HG03159 (cell line): Measurements from ENCODE around the gene OR1I1.

Source experiments
- ATAC-seq: cut with Tn5 transposase; IDR thresholded peaks from one replicate; pipeline ENCODE4 v1.9.1; 2021; ENCODE audit warnings: mild to moderate bottlenecking, moderate library complexity; ENCODE audit not compliant: unreplicated experiment

The OR1I1 gene

DNA sequence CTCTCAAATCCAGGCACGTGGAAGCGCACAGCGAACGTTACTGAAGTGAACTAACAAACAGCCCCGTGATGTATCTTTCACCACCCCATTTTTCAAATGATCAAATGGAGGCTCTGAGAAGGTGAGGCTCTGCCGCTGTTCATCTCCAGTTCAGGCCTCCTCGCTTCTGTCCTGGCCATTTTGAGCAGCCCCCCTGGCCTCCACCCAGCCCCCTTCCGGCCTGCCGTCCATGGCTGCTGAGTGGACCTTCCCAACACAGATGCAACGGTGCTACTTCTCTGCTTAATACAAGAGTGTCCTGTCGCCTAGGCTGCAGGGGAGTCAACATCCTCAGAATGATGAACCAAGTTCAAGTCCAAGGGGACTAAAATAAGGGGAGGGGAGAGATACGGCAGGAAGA lies 34.8 kb downstream of the OR1I1 start:
- no peak for ATAC-seq

DNA sequence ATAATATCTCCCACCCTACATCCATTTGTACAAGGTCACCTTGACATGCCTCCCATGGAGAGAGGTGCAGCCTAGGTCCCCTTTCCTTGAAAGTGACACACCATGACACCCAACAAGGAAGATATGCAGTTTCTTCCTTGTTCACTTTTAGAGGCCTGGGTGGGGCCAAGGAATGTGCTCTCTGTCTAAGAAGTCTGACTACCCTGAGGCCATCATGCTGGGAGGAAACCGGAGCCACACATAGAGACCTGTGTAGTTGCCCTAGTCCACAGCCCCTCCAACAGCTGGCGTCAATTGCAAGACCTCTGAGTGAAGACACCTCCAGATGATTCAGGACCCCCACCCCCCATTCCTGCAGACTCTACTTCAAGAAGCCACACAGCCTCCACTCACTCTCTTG lies 36.2 kb downstream of the OR1I1 start:
- ATAC-seq: no peak

DNA sequence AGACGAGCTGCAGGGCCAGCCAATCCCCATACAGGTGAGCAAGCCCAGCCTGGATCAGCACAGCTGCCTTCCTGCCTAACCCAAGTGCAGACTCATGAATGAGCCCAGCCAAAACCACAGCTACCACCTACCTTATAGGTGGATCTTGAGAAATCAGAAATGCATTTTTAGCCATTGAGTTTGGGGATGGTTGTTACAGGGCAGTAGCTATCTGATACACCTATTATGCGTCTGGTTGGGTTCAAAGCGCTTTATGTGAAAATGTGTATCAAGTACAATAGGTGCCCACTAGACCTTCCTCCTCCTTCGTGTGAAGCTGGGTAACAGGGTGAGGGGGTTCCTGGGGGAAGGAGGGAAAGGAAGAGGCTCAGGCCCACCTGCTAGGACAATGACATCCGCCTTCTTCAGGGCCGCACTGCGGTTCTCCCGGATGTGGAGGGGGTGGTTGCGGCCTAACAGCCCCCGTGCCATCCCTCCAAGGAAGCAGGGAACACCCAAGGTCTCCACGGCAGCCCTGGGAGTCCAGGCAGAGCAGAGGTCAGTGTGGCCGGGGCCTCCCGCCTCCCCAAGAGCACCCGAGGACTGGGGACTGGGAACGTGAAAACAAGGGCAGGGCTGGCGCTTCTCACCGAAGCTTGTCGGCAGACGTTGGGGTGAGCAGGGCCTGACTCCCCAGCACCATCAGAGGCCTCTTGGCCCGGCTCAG lies 36.9 kb downstream of the OR1I1 start:
- no peak for ATAC-seq

DNA sequence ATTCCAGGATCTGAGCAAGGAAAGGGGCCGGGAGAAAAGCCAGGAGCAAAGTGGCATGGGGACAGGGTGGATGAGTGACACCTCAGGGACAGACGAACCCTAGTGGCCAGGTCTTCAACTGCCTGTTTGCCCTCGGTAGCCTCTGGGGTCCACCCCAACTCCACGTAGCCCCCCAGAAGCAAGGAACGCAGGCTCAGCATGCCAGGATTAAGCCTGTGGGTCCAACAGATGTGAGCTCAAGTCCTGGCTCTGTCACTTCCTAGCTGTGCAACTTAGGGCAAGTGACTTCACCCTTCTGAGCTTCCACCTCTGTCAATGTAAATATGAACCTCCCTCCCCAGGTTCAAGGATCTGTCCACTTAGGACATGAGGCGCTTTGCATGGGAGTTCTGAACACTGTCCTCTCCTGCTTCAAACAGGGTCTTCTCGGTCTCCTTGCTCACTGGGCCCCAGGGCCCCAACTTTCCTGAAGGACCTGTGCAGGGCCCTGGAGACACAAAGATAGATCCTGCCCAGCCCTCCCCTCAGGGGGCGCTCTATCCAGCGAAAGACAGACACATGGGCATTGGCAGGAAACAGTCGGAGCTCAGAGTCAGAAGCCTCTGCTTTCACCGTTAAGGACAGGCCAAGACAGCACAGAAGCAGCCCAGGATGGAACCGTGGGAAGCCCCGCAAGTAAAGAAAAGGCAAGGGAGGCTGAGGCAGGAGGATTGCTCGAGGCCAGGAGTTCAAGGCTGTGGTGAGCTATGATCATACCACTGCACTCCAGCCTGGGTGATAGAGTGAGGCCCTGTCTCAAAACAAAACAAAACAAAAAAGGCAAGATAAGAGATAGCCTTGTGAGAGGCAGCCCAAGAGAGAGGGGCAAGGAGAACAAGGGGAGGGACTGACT lies 38.4 kb downstream of the OR1I1 start:
- ATAC-seq: no peak

DNA sequence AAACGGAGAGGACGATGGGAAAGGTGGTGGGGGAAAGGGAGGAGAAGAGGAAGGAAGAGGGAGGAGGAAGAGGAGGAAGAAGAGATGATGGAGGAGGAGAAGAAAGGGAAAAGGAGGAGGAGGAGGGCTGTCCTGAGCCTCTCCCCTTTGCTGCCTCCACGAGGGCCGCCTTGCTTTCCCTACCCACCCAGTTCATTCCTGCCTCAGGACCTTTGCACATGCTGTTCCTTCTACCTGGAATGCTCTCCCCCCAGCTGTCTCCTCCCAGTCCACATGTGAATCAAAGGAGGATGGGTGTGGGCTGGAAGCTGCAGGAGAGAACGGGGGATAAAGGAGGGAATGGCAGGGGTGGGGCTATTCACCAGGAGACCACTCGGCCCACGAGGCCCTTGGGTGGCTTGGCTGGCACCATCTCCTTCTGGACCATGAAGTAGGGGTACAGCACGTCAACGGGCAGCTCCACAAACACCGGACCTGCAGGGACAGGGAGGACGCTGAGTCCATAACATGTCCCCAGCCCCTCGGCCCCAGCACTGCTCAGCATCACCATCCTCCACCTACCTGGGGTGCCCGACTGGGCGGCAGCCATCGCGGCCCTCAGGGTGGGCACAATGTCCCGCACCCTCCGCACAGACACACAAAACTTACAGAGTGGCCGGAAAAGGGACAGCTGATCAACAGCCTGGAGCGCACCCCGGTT lies 40.5 kb downstream of the OR1I1 start:
- ATAC-seq: no peak

DNA sequence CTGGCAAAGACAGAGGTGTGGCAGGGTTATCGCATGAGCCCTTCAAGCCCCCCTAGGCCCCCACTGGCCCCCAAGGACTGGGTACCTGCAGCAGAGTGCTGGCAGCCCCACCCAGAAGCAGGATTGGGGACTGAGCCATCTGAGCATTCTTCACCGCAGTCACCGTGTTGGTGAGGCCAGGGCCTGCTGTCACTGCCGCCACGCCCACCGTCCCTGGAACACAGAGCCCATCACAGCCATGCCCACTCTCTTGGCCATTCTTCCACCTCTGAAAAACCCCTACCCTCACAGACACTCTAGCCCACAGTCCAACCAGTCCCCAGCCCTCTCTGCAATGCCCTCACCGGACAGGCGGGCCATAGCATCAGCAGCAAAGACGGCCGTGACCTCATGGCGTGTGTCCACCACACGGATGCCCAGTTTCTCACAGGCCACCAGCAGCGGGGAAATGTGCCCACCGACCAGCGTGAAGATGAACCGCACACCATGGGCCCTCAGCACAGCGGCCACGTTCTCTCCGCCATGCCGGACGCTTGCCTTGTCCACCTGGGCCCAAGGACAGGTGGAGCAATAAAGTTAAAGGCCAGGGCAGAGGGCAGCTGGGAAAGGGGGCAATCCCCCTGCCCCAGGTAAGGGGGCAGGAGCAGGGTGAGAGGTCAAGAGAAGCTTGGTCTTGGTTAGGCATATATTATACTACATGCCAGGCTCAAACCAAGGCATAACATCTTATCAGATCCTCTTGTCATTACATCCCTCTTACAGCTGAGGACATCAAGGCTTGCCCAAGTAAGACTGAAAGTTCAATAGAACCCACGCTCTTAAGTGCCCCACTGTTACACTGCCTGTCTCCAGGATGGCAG lies 41.2 kb downstream of the OR1I1 start:
- ATAC-seq: no peak

DNA sequence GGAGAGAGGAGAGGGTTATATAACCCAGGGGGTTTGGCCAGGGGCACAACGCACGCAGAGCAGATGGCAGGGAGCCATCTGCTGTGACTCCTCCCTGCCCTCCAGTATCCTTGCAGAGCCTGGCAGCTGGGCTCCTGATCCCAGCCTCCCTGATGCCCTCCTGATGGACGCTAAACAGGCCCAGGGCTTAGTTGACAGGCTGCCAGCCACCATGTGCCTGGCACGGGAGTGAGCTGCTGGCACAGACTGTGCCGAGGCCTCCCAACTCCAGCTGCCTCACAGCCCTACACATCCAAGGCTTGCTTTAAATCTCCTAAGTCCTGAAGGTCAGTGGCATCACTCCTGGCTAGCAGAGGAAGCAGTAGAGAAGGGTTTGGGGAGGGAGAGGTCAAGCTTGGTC lies 41.9 kb downstream of the OR1I1 start:
- no peak for ATAC-seq

DNA sequence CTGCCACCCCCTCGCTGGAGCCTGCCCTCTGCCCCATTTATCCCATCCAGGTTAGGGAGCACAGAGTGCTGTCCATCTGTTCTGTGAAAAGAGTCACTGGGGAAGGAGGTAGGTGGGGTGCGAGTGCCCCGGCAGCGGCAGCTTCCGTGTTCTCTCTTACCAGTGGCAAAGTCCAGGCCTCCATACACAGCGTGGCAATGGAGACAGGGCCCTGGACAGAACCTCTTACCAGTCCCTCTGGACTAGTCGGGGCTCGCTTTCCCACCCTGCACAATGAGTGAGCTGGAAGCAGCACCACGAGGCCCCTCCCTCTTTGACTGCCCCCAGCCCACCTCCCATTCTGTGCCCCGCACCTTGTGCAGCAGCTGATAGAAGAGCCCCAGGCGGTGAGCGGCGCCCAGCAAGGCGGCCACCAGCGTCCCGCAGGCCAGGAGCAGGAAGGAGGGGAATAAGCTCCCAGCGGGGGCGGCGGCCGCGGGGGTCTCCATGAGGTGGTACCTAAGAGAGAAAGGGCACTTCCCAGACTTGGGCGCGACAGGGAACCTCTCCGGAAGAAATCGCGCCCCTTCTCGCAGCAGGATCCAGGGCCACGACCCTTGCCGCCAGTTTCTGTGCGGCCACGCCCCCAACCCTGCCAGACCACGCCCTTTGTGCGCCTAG lies 42.7 kb downstream of the OR1I1 start:
- ATAC-seq: no peak

DNA sequence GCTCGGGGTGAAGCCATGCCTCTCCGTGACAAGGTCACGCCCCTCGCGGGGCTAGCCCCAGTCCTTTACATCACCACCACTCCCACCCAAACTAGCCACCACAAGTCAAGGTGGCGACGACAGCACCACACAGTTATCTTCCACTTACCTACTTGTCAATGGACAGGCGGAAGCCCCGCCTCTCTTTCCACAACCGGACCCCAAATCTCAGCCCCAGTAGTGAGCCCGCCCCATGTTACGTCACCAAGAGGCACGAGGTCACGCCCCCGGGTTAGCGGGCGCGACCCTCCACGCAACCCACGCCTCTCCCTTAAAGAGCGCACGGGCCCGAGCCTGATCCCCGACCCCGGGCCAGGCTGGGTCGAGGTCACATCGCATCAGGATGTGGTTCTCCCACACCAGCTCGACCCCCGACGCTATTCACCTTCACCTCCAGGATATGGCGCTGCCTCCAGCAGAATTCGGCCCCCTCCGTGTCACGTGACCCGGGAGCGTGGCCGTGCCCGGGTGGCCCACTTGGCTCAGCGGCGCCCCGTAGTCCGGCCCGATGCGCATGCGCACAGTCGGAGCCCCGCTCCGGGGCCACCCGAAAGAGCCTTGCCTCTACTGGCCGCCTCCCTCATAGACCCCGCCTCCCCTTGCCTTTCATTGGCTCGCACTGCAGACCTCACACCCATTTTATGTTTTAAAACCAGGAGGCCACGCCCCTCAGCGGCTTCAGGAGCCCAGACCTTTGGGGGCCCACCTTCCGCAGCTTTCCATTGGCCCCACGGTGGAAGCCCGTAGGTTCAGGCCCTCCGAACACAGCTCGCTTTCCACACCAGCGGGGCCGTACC lies 43.4 kb downstream of the OR1I1 start:
- ATAC-seq: peak; percentile 92

DNA sequence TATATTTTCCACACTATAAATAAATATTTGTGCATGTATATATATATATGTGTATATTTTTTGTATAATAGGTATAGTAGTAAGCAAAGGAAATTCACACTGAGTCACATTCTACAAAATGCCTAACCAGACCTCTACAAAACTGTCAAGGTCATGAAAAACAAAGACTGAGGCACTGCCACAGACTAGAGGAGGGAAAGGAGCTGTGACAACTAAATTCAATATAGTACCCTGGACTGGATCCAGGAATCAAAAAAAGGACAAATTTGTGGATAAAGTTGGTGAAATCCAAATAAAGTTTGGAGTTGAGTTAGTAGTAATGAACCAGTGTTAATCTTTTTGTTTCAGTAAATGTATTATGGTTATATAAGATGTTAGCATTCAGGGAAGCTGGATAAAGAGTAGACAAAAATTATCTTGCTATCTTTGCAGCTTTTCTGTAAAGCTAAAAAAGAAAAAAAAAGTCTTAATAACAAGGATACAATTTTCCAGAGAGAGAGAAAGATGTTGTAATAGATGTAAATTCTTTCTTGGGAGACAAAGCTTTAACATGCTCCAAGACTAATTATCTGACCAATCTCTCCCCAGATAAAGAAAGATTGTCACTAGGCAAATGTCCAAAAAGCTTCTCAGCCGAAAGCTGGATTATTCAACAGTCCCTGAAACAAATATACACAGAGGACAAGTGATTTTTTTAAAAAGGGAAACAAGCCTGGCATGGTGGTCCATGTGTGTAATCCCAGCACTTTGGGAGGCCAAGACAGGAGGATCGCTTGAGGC lies 44.3 kb downstream of the OR1I1 start:
- no peak for ATAC-seq

DNA sequence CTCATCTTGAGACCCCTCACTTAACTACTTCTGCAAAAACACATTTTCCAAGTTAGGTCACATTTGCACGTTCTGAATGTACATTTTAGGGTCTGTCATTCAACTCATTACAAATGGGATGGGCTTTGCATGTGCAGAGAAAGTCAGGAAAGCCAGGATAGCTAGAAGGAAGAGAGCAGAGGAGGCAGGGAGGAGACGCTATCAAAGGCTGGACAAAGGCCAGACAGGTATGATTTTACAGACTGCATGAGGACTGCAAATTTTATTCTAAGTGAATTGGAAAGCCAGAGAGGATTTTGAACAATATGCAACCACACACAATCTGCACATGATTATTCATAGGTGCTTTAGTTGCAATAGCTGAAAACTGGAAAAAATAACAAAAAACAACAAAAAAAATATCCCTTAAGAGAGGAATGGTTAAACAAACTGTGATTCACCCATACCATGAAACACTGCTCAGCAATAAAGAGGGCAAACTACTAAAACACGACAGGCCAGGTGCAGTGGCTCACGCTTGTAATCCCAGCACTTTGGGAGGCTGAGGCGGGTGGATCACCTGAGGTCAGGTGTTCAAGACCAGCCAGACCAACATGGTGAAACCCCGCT lies 46.3 kb downstream of the OR1I1 start:
- no peak for ATAC-seq

DNA sequence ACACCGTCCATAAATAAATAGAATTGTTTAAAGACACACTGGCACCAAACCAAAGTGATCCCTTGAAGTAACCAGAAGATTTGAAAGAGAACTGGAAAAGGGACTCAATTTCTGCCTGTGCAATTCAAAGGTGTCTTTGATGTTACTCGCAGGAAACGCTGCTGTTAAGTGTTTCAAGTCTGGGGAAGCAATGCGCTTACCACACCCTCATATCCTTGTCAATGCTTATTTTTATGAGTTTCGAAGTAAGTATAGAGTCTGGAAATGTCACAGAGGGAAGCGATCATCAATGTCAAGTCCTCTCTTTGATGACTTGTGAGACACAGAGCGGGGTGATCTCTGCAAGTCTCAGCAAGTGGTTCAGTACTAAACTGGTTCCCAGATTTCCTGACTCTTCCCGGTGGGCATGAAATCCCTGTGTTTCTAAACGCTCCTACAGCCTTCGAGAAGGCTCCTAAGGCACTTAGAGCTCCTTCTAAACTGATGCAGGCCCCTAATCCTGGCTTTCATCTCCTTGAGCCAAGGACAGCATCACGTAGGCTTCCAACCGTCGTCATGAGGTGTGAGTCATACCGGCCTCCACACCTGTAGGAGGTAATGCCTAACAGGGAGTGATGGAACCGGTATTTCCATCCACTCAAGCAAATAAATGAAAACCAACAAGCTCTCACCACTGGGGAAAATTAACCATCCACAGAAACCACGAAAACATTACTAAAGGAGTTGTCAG lies 48.0 kb downstream of the OR1I1 start:
- no peak for ATAC-seq

DNA sequence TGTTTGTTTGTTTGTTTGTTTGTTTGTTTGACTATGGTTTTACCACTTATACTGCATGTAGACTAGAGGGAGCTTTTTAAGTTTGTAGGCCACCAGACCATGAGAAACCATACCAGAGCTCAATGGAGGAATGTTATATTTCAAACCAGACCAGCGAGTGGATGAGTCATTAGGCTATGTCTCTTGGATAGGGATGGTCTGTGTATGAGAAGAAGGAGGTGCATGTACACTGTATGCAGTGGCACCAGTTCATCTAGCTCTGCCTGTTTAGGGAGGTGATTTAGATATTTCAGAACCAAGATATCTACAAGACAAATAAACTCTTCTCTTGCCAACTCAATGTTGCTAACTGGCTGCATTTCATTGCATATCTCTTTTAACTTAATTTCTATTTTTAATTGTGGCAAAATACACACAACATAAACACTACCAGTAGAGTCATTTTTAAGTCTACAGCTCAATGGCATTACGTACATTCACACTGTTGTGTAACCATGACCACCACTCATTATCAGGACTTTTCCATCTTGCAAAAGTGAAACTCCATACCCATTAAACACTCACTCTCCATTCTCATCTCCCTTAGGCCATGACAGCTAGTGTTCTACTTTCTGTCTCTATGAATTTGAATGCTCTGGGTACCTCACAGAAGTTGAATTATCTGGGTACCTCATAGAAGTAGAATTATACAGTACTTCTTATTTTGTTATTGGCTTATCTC lies 54.4 kb downstream of the OR1I1 start:
- no peak for ATAC-seq

DNA sequence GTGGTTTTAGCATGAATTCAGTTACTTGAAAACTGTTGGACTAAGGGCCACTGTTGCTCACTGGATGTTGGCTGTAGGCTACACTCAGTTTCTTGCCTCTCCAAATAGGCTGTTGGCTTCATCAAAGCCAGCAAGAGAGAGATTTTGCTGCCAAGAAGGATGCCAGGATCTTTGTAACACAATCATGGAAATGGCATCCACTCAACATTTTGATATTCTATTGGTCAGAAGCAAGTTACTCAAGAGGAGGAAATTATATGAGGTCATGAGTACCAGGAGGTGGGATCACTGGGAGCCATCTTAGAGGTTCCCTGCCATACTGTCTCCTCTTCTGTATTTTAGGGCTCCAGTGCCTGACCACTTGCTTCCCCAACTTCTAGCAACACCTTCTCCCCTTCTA lies 55.8 kb downstream of the OR1I1 start:
- no peak for ATAC-seq

DNA sequence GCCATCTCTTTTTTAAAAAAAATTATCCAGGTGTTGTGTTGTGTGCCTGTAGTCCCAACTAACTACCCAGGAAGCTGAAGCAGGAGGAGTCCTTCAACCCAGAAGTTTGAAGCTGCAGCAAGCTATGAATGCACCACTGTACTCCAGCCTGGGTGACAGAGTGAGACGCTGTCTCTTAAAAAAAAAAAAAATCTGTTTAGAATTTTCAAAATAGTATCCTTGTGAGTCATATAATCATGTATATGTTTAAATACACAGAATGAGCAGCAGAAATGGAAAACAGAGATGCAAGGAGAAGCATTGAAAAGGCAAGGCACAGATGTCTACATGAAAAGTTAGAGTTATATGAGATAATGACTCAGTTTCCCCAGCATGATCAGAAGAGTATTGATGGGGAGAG lies 56.4 kb downstream of the OR1I1 start:
- no peak for ATAC-seq

DNA sequence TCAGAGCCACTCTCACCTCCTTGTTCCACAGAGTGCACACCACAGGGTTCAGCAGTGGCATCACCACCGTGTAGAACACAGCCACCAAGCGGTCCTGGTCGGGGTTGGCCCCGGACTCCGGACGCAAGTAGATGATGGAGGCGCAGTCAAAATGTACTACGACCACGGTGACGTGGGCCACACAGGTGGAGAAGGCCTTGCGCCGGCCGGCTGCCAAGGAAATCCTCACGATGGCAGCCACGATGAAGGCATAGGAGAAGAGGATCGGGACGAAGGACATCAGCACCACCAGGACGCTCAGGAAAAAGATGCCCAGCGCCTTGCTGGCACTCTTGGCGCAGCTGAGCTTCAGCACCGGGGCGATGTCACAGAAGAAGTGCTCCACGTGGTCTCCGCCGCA lies 59.1 kb downstream of the OR1I1 start:
- no peak for ATAC-seq

DNA sequence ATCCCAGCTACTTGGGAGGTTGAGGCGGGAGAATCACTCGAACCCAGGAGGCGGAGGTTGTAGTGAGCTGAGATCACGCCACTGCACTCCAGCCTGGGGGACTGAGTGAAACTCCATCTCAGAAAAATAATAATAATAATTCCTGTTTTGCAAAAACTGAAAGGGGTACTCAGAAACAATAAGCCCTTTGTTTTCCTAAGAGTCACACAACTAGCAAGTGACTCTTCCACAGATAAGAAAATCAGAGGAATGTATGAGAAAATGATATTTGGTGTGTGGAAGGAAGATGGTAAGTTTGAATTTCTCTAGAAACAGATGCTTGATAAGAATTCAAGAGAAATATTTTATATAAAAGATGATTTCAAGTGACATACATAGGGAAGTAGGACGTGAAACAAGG lies 60.3 kb downstream of the OR1I1 start:
- ATAC-seq: no peak
